H9 (cell line): ENCODE data around the gene OLIG1. TPM values are rescaled to one million over a fixed set of nuclear protein-coding genes. Genes with fewer than 3 reads are reported as not detected.

Experiments used
- DNase-seq: peaks from one replicate; pipeline ENCODE4 v3.0.0-alpha.2; 2017
- H2AFZ ChIP-seq: one replicate; pipeline ENCODE4 v1.6.1; 2013; ENCODE audit warnings: mild to moderate bottlenecking, low read length, control low read depth, moderate library complexity
- H2AK5ac ChIP-seq: 2 replicates; pipeline ENCODE4 v1.6.1; 2013; ENCODE audit warnings: low read length, control low read depth, mixed read lengths; ENCODE audit not compliant: insufficient read length
- H2BK120ac ChIP-seq: one replicate; pipeline ENCODE4 v1.6.1; 2013; ENCODE audit warnings: low read depth, mild to moderate bottlenecking, low read length, control low read depth, inconsistent platforms; ENCODE audit not compliant: poor library complexity, severe bottlenecking
- H2BK12ac ChIP-seq: 2 replicates; pipeline ENCODE4 v1.6.1; 2013; ENCODE audit warnings: low read length, control low read depth, mixed read lengths, low read depth; ENCODE audit not compliant: insufficient read length
- H2BK15ac ChIP-seq: 2 replicates; pipeline ENCODE4 v1.6.1; 2013; ENCODE audit warnings: low read depth, low read length, control low read depth
- H2BK20ac ChIP-seq: one replicate; pipeline ENCODE4 v1.6.1; 2013; ENCODE audit warnings: low read depth, mild to moderate bottlenecking, low read length, control low read depth, inconsistent platforms; ENCODE audit not compliant: poor library complexity, severe bottlenecking
- H2BK5ac ChIP-seq: 2 replicates; pipeline ENCODE4 v1.6.1; 2013; ENCODE audit warnings: low read length, control low read depth, mixed read lengths; ENCODE audit not compliant: insufficient read length
- H3K14ac ChIP-seq: 2 replicates; pipeline ENCODE4 v1.6.1; 2013; ENCODE audit warnings: low read length, control low read depth; ENCODE audit not compliant: insufficient read depth
- H3K18ac ChIP-seq: 2 replicates; pipeline ENCODE4 v1.6.1; 2013; ENCODE audit warnings: low read depth, mild to moderate bottlenecking, mixed read lengths, low read length, control low read depth; ENCODE audit not compliant: insufficient read length
- H3K23ac ChIP-seq: 2 replicates; pipeline ENCODE4 v1.6.1; 2013; ENCODE audit warnings: low read length, control low read depth, mixed read lengths, low read depth; ENCODE audit not compliant: insufficient read length
- H3K23me2 ChIP-seq: 2 replicates; pipeline ENCODE4 v1.6.1; 2013; ENCODE audit warnings: low read depth, mild to moderate bottlenecking, mixed read lengths, low read length, control low read depth; ENCODE audit not compliant: insufficient read length, poor library complexity, severe bottlenecking
- H3K27ac ChIP-seq: 2 replicates; pipeline ENCODE4 v1.5.1; 2013; ENCODE audit warnings: low read length, control low read depth, mixed read lengths, low read depth; ENCODE audit not compliant: insufficient read length
- H3K27me3 ChIP-seq: 2 replicates; pipeline ENCODE4 v1.6.1; 2013; ENCODE audit warnings: low read length, control low read depth, inconsistent platforms; ENCODE audit not compliant: insufficient read depth
- H3K4ac ChIP-seq: 2 replicates; pipeline ENCODE4 v1.6.1; 2013; ENCODE audit warnings: low read depth, mild to moderate bottlenecking, control low read depth, inconsistent platforms, low read length, moderate library complexity
- H3K4me1 ChIP-seq: 2 replicates; pipeline ENCODE4 v1.6.1; 2013; ENCODE audit warnings: low read length, control low read depth, inconsistent platforms; ENCODE audit not compliant: insufficient read depth
- H3K4me2 ChIP-seq: 2 replicates; pipeline ENCODE4 v1.6.1; 2013; ENCODE audit warnings: low read length, control low read depth, mixed read lengths; ENCODE audit not compliant: insufficient read length, insufficient read depth
- H3K56ac ChIP-seq: 2 replicates; pipeline ENCODE4 v1.6.1; 2013; ENCODE audit warnings: low read depth, mild to moderate bottlenecking, mixed read lengths, low read length, control low read depth; ENCODE audit not compliant: insufficient read length
- H3K79me1 ChIP-seq: 2 replicates; pipeline ENCODE4 v1.6.1; 2013; ENCODE audit warnings: low read depth, mild to moderate bottlenecking, moderate library complexity, low read length, control low read depth, inconsistent platforms; ENCODE audit not compliant: insufficient read depth, poor library complexity, severe bottlenecking
- H3K79me2 ChIP-seq: 2 replicates; pipeline ENCODE4 v1.6.1; 2013; ENCODE audit warnings: low read length, control low read depth, inconsistent platforms; ENCODE audit not compliant: insufficient read depth
- H3K9ac ChIP-seq: 2 replicates; pipeline ENCODE4 v1.6.1; 2013; ENCODE audit warnings: low read length, control low read depth, mixed read lengths; ENCODE audit not compliant: insufficient read length; ENCODE audit errors: extremely low read depth
- H3K9me3 ChIP-seq: one replicate; pipeline ENCODE4 v1.6.1; 2013; ENCODE audit warnings: low read depth, low read length, inconsistent platforms; ENCODE audit not compliant: control insufficient read depth
- H3T11ph ChIP-seq: one replicate; pipeline ENCODE4 v1.6.1; 2013; ENCODE audit warnings: mild to moderate bottlenecking, low read length, control low read depth, inconsistent platforms
- H4K20me1 ChIP-seq: one replicate; pipeline ENCODE4 v1.6.1; 2013; ENCODE audit not compliant: control insufficient read depth, insufficient read length, insufficient read depth
- H4K5ac ChIP-seq: 2 replicates; pipeline ENCODE4 v1.6.1; 2013; ENCODE audit warnings: low read depth, mild to moderate bottlenecking, mixed read lengths, low read length, control low read depth; ENCODE audit not compliant: insufficient read length
- H4K8ac ChIP-seq: replicated peaks from 2 replicates; pipeline ENCODE4 v1.6.1; 2013; ENCODE audit warnings: low read length, control low read depth, mixed read lengths, low read depth; ENCODE audit not compliant: insufficient read length
- H4K91ac ChIP-seq: 2 replicates; pipeline ENCODE4 v1.6.1; 2013; ENCODE audit warnings: low read depth, mild to moderate bottlenecking, moderate library complexity, mixed read lengths, low read length, control low read depth; ENCODE audit not compliant: insufficient read length
- H3K27ac Mint-ChIP-seq, 3 experiments: 2 replicates in 2 of 3; 3 replicates in 1 of 3; pipeline ENCODE4 v1.8.0; 2020 to 2021; ENCODE audit warnings: mixed read lengths in 3 of 3, mild to moderate bottlenecking in 1 of 3, moderate library complexity in 1 of 3
- H3K27me3 Mint-ChIP-seq: 2 replicates; pipeline ENCODE4 v1.8.0; 2021; ENCODE audit warnings: low read depth, mild to moderate bottlenecking, moderate library complexity, mixed read lengths
- H3K36me3 Mint-ChIP-seq, 3 experiments: 2 replicates in 2 of 3; 3 replicates in 1 of 3; pipeline ENCODE4 v1.8.0; 2020 to 2021; ENCODE audit warnings: low read depth in 3 of 3, mixed read lengths in 3 of 3; ENCODE audit not compliant: insufficient read depth in 1 of 3
- H3K4me1 Mint-ChIP-seq, 2 experiments: 2 replicates each; pipeline ENCODE4 v1.8.0; 2020; ENCODE audit warnings: mixed read lengths in 2 of 2
- H3K4me3 Mint-ChIP-seq, 2 experiments: 2 replicates in 1 of 2; 3 replicates in 1 of 2; pipeline ENCODE4 v1.8.0; 2020 to 2021; ENCODE audit warnings: mild to moderate bottlenecking in 2 of 2, mixed read lengths in 2 of 2, moderate library complexity in 1 of 2
- H3K9me3 Mint-ChIP-seq, 2 experiments: 2 replicates in 1 of 2; 3 replicates in 1 of 2; pipeline ENCODE4 v1.8.0; 2020; ENCODE audit warnings: mild to moderate bottlenecking in 2 of 2, mixed read lengths in 2 of 2, moderate library complexity in 1 of 2
- CTCF ChIP-seq: fragments of 200-600 bp; sonication (generic); conservative IDR thresholded peaks from 3 replicates; pipeline ENCODE4 v1.8.0; 2021; ENCODE audit warnings: antibody characterized with exemption, mild to moderate bottlenecking
- WGBS: extraction: QIAGEN DNeasy Blood & Tissue Kit; methylation state at CpG from one replicate; pipeline ENCODE4 v1.1.7; 2013; ENCODE audit warnings: missing lambda C conversion rate, low lambda C conversion rate, mixed read lengths; ENCODE audit not compliant: insufficient read length; ENCODE audit errors: extremely low coverage; 5-methylcytosine and 5-hydroxymethylcytosine counted together
- total RNA-seq: library from RNA; stranded (reverse); gene quantifications from 2 replicates; pipeline ENCODE4 v1.2.1, GENCODE V29; 2021

The OLIG1 gene
- total RNA-seq, 1 experiment from 2014 or later: 0.31 TPM

GRCh38 chr21:33033094-33033951 lies 36.6 kb upstream of the OLIG1 start:
- Histone ChIP-seq H3K4ac (no peak overlapping the region), H3K9me3 (no peaks in the 10 kb centered on the region), H2AK5ac (no peak overlapping the region), H2BK12ac (no peak overlapping the region), H3K27ac (no peak overlapping the region), H2AFZ (no peak overlapping the region), H3K56ac (no peak overlapping the region), H3K23ac (no peak overlapping the region), H4K91ac (no peak overlapping the region), H4K5ac (no peak overlapping the region), H3K23me2 (peaks cover 3% of the 10 kb centered on the region), H2BK120ac (no peak overlapping the region), H4K20me1 (no peaks in the 10 kb centered on the region), H3K14ac (no peak overlapping the region), H3K4me1 (peaks cover 12% of the 10 kb centered on the region; the same call in 1 of the 2 replicates), H3T11ph (no peak overlapping the region), H3K27me3 (peaks cover 72% of the 10 kb centered on the region), H3K9ac (no peak overlapping the region), H3K79me2 (no peaks in the 10 kb centered on the region), H3K4me2 (peak overlapping the region; percentile 4), H4K8ac (no peak overlapping the region), H2BK15ac (no peak overlapping the region), H3K18ac (no peak overlapping the region), H2BK20ac (no peak overlapping the region), H3K79me1 (no peaks in the 10 kb centered on the region), H2BK5ac (no peak overlapping the region)
- peak overlapping the region in 1 of 2 experiments; percentile 9; a peak in 1 of 5 replicates for H3K4me3 Mint-ChIP-seq
- H3K9me3 Mint-ChIP-seq: no peaks in the 10 kb centered on the region; a peak in 1 of 5 replicates
- no peak overlapping the region for H3K27ac Mint-ChIP-seq
- no peak for TF ChIP-seq CTCF
- peaks cover 91% of the 10 kb centered on the region for H3K27me3 Mint-ChIP-seq
- no peak for DNase-seq
- peaks cover 0 to 2% (median 0%) of the 10 kb centered on the region in 3 experiments; a peak in 1 of 7 replicates for H3K36me3 Mint-ChIP-seq
- peaks cover 30 to 55% of the 10 kb centered on the region in 2 experiments for H3K4me1 Mint-ChIP-seq
- WGBS: no CpG with 5 or more reads among the region's 76 CpGs
